Endothelial cell of umbilical vein (primary cell): ENCODE results near the gene MED22. TPM values are rescaled to one million over a fixed set of nuclear protein-coding genes. Genes with fewer than 3 reads are reported as not detected.
"Not testable (repeated sequence)": the region's sequence is repeated elsewhere in the genome, so short reads cannot be mapped to it uniquely, and the experiment has no call there.

Experiments used
- BruUV-seq: library from RNA; stranded (reverse); fragments of 400-500 nt; replicated peaks from 2 replicates; lab custom pipeline; 2021; lab: Mats Ljungman, UMichigan
- CTCF ChIA-PET: fragments of 300-600, 350-600 bp; sonication (Branson Sonifier 250); formaldehyde crosslinking; loops from one replicate; lab custom pipeline; 2021; ENCODE audit warnings: antibody characterized with exemption, inconsistent platforms; lab: Charles Lee
- POLR2A ChIA-PET: fragments of 300-600, 350-600 bp; sonication (Branson Sonifier 250); formaldehyde crosslinking; loops from one replicate; lab custom pipeline; 2021; ENCODE audit warnings: antibody characterized with exemption, inconsistent platforms; lab: Charles Lee
- DNase-seq: peaks from one replicate; pipeline ENCODE4 v3.0.0-alpha.2; 2011; ENCODE audit warnings: low read depth, low spot score
- FAIRE-seq: peaks from 2 replicates; lab custom pipeline; 2011; peaks lifted over from hg19 to GRCh38; lab: Jason Lieb, UNC
- H2AFZ ChIP-seq: 2 replicates; pipeline ENCODE4 v1.6.0; 2012; ENCODE audit warnings: low read depth, low read length, control low read depth, inconsistent platforms
- H3K27ac ChIP-seq: 2 replicates; pipeline ENCODE4 v1.5.1; 2011; ENCODE audit warnings: low read depth, mild to moderate bottlenecking, control low read depth, low read length, moderate library complexity; ENCODE audit not compliant: insufficient read depth
- H3K27me3 ChIP-seq, 2 experiments: 2 replicates each; pipeline versions ENCODE4 v1.6.0 to v1.6.1; 2011; ENCODE audit warnings: low read length in 2 of 2, mixed read lengths in 1 of 2; ENCODE audit not compliant: control insufficient read depth in 2 of 2, insufficient read depth in 2 of 2
- H3K36me3 ChIP-seq, 2 experiments: 2 replicates in 1 of 2; 3 replicates in 1 of 2; pipeline ENCODE4 v1.5.1; 2011; ENCODE audit warnings: low read length in 2 of 2, mild to moderate bottlenecking in 1 of 2, moderate library complexity in 1 of 2; ENCODE audit not compliant: control insufficient read depth in 2 of 2, insufficient read depth in 2 of 2; ENCODE audit errors: extremely low read depth in 1 of 2
- H3K4me1 ChIP-seq: 3 replicates; pipeline ENCODE4 v1.5.1; 2011; ENCODE audit warnings: mild to moderate bottlenecking, low read length; ENCODE audit not compliant: control insufficient read depth, insufficient read depth; ENCODE audit errors: extremely low read depth
- H3K4me2 ChIP-seq: 2 replicates; pipeline ENCODE4 v1.6.1; 2011; ENCODE audit warnings: low read length, control low read depth, mixed read lengths; ENCODE audit not compliant: insufficient read depth
- H3K4me3 ChIP-seq, 3 experiments: fragments of 200-600 bp in 1 of 3; sonication (generic), shearing (Covaris generic) in 1 of 3; replicated peaks in 1 of 3; 2 replicates each; pipeline ENCODE4 v1.5.1; 2011 to 2016; ENCODE audit warnings: control low read depth in 3 of 3, low read length in 3 of 3, mild to moderate bottlenecking in 2 of 3, inconsistent platforms in 1 of 3, low read depth in 1 of 3, moderate library complexity in 1 of 3; ENCODE audit not compliant: insufficient read depth in 1 of 3
- H3K79me2 ChIP-seq: 2 replicates; pipeline ENCODE4 v1.6.0; 2012; ENCODE audit warnings: low read length, inconsistent platforms; ENCODE audit not compliant: control insufficient read depth, insufficient read depth
- H3K9ac ChIP-seq: replicated peaks from 2 replicates; pipeline ENCODE3; 2011; ENCODE audit warnings: low read length, control low read depth; ENCODE audit not compliant: insufficient read depth; ENCODE audit errors: extremely low read depth
- H3K9me1 ChIP-seq: replicated peaks from 3 replicates; pipeline ENCODE4 v1.6.0; 2011; ENCODE audit warnings: mild to moderate bottlenecking, low read length; ENCODE audit not compliant: control insufficient read depth, insufficient read depth; ENCODE audit errors: extremely low read depth
- H3K9me3 ChIP-seq: replicated peaks from 2 replicates; pipeline ENCODE4 v1.5.1; 2012; ENCODE audit warnings: low read length, inconsistent platforms; ENCODE audit not compliant: control insufficient read depth, insufficient read depth
- H4K20me1 ChIP-seq: replicated peaks from 2 replicates; pipeline ENCODE3; 2011; ENCODE audit warnings: mild to moderate bottlenecking, low read length; ENCODE audit not compliant: control insufficient read depth, insufficient read depth; ENCODE audit errors: extremely low read depth
- CTCF ChIP-seq, 2 donors: IDR thresholded peaks; 1 replicate in 1 of 2; 2 replicates in 1 of 2; pipeline ENCODE4 v1.5.1; 2011; ENCODE audit warnings: low read length in 2 of 2, mild to moderate bottlenecking in 2 of 2, moderate library complexity in 2 of 2, control low read depth in 1 of 2, inconsistent platforms in 1 of 2, low read depth in 1 of 2; ENCODE audit not compliant: insufficient read depth in 1 of 2; ENCODE audit errors: extremely low read depth in 1 of 2
- EZH2 ChIP-seq: IDR thresholded peaks from 2 replicates; pipeline ENCODE4 v1.6.1; 2012; ENCODE audit warnings: borderline replicate concordance, low read depth, mild to moderate bottlenecking, moderate library complexity, low read length, inconsistent platforms; ENCODE audit not compliant: severe bottlenecking
- FOS ChIP-seq: IDR thresholded peaks from 2 replicates; pipeline ENCODE4 v1.6.1; 2011; ENCODE audit warnings: mild to moderate bottlenecking, low read length, moderate library complexity, borderline replicate concordance; ENCODE audit not compliant: insufficient read depth
- GATA2 ChIP-seq: IDR thresholded peaks from 2 replicates; pipeline ENCODE4 v1.7.0; 2011; ENCODE audit warnings: low read depth, mild to moderate bottlenecking, moderate library complexity, mixed read lengths, low read length; ENCODE audit not compliant: insufficient read length, insufficient read depth
- JUN ChIP-seq: IDR thresholded peaks from 2 replicates; pipeline ENCODE4 v1.6.1; 2011; ENCODE audit warnings: borderline replicate concordance, low read depth; ENCODE audit not compliant: insufficient read length, insufficient read depth
- MAX ChIP-seq: IDR thresholded peaks from 2 replicates; pipeline ENCODE4 v1.6.1; 2011; ENCODE audit not compliant: insufficient read depth, insufficient read length
- MYC ChIP-seq: IDR thresholded peaks from one replicate; pipeline ENCODE4 v1.6.1; 2011; ENCODE audit warnings: mild to moderate bottlenecking, low read depth, low read length
- POLR2A ChIP-seq: IDR thresholded peaks from 2 replicates; pipeline ENCODE4 v1.6.1; 2012; ENCODE audit warnings: low read depth, mild to moderate bottlenecking, control low read depth, low read length
- dilution Hi-C: fragments of 300-500 bp; cut with MboI; formaldehyde crosslinking; loops from one replicate; pipeline ENCODE4 v1.15.0; 2019; ENCODE audit warnings: low sequenced_read_pairs; ENCODE audit not compliant: extremely low pct_ligation_motif_present
- intact Hi-C: fragments of 100-400 bp; cut with micrococcal nuclease; formaldehyde crosslinking; loops from one replicate; pipeline ENCODE4 v1.10.0; 2022
- polyA plus RNA-seq, 4 experiments: library from polyadenylated mRNA; depleted of rRNA in 3 of 4; stranded (reverse) in 3 of 4; unstranded in 1 of 4; fragments of >200 nt; gene quantifications; 2 replicates each; pipeline versions ENCODE4 v1.2.1 to v1.2.3, GENCODE V29; 2011 to 2012; ENCODE audit warnings: missing spikeins in 1 of 4
- total RNA-seq: library from RNA; stranded (reverse); gene quantifications from 2 replicates; pipeline ENCODE4 v1.2.3, GENCODE V29; 2021

MED22 gene
- total and polyA plus RNA-seq, 2 donors (not counting 3 experiments of a cell fraction or from before 2014, with no cell fraction given), result 25.7 to 27.4 TPM

GRCh38 chr9:133320421-133320881 lies 27.5 kb downstream of the MED22 start:
- Histone ChIP-seq H2AFZ (no peak overlapping the region), H3K27ac (no peak overlapping the region), H3K9me1 (no peaks in the 10 kb centered on the region), H3K4me2 (no peak overlapping the region), H3K27me3 (no peaks in the 10 kb centered on the region), H3K79me2 (no peaks in the 10 kb centered on the region), H3K9me3 (no peaks in the 10 kb centered on the region), H3K4me3 (no peak overlapping the region), H3K36me3 (no peaks in the 10 kb centered on the region), H3K4me1 (no peaks in the 10 kb centered on the region), H4K20me1 (no peaks in the 10 kb centered on the region), H3K9ac (no peak overlapping the region)
- DNase-seq, result no peak
- POLR2A ChIA-PET, result no interaction called here
- BruUV-seq, result no TSS peak
- dilution Hi-C loops, result no loop called here
- TF ChIP-seq FOS, result no peak
- no peak for TF ChIP-seq JUN
- TF ChIP-seq GATA2, result no peak
- TF ChIP-seq MAX, result no peak
- no peak for TF ChIP-seq MYC
- TF ChIP-seq CTCF (IDR thresholded peaks at IDR 0.05; ENCODE audit: extremely low read depth in 1 of 2, insufficient read depth in 1 of 2, low read depth in 1 of 2, low read length in 2 of 2), result no peak
- no peak for TF ChIP-seq EZH2
- TF ChIP-seq POLR2A, result no peak
- no peak for FAIRE-seq
- CTCF ChIA-PET, result interaction anchor here (0.8 to 1.6 kb wide), 2 partner anchors 9 to 134 kb away, joined by 3 to 8 read pairs; no protein-coding TSS in a partner anchor
- intact Hi-C loops, result no loop called here

GRCh38 chr9:133317551-133317950 lies 30.4 kb downstream of the MED22 start:
- FAIRE-seq, H2AFZ ChIP-seq, CTCF ChIA-PET, H3K9me3 ChIP-seq, H3K4me2 ChIP-seq, H3K27me3 ChIP-seq, H3K4me1 ChIP-seq, H4K20me1 ChIP-seq, H3K36me3 ChIP-seq, POLR2A ChIA-PET, intact Hi-C loops, DNase-seq, H3K79me2 ChIP-seq, H3K27ac ChIP-seq, dilution Hi-C loops, BruUV-seq, H3K4me3 ChIP-seq, H3K9me1 ChIP-seq, H3K9ac ChIP-seq: not testable (repeated sequence)
